GM18858 (cell line): Measurements from ENCODE around the gene EWSR1.
A peak's percentile ranks its signal among the peaks of the same experiment; 100 is the strongest.

ENCODE experiments used
- ATAC-seq: cut with Tn5 transposase; IDR thresholded peaks from one replicate; pipeline ENCODE4 v1.9.1; 2021; ENCODE audit not compliant: unreplicated experiment

Gene EWSR1

GRCh38 chr22:29268511-29269229, 602 bp downstream of the EWSR1 start:
- peak; percentile 7 for ATAC-seq

- no peak for ATAC-seq
These were observed 1.1 kb downstream of the EWSR1 start for GRCh38 chr22:29269230-29269604.

- ATAC-seq: no peak
These were observed 1.8 kb downstream of the EWSR1 start for GRCh38 chr22:29269731-29270474.

GRCh38 chr22:29270475-29271271, 2.6 kb downstream of the EWSR1 start:
- no peak for ATAC-seq

GRCh38 chr22:29272624-29273023, 4.6 kb downstream of the EWSR1 start:
- no peak for ATAC-seq

- no peak for ATAC-seq
These were observed 7.1 kb downstream of the EWSR1 start for GRCh38 chr22:29275167-29275566.

GRCh38 chr22:29275819-29276565, 7.9 kb downstream of the EWSR1 start:
- ATAC-seq: no peak

GRCh38 chr22:29277927-29278326, 9.9 kb downstream of the EWSR1 start:
- ATAC-seq: no peak

- no peak for ATAC-seq
These were observed 16.1 kb downstream of the EWSR1 start for GRCh38 chr22:29284196-29284595.

- ATAC-seq: no peak
These were observed 20.8 kb downstream of the EWSR1 start for GRCh38 chr22:29288837-29289236.

- ATAC-seq: no peak
These were observed 22.0 kb downstream of the EWSR1 start for GRCh38 chr22:29290061-29290460.

GRCh38 chr22:29291215-29291614, 23.1 kb downstream of the EWSR1 start:
- ATAC-seq: no peak

GRCh38 chr22:29292379-29292778, 24.3 kb downstream of the EWSR1 start:
- ATAC-seq: no peak

- ATAC-seq: no peak
These were observed 30.6 kb downstream of the EWSR1 start for GRCh38 chr22:29298641-29299040.

GRCh38 chr22:29299136-29299900, 31.2 kb downstream of the EWSR1 start:
- no peak for ATAC-seq

- ATAC-seq: no peak
These were observed 32.4 kb downstream of the EWSR1 start for GRCh38 chr22:29300467-29300806.

- no peak for ATAC-seq
These were observed 32.9 kb downstream of the EWSR1 start for GRCh38 chr22:29300807-29301601.

GRCh38 chr22:29301716-29302401, 33.8 kb downstream of the EWSR1 start:
- ATAC-seq: no peak

- no peak for ATAC-seq
These were observed 34.3 kb downstream of the EWSR1 start for GRCh38 chr22:29302402-29302680.
